Left renal pelvis (tissue), 4 donors: ENCODE data around the gene RCE1. TPM values are rescaled to one million over a fixed set of nuclear protein-coding genes. Genes with fewer than 3 reads are reported as not detected.

ENCODE experiments used
- DNase-seq, 4 donors: peaks; one replicate each; pipeline ENCODE4 v3.0.0-alpha.2; 2013; ENCODE audit warnings: low read depth in 4 of 4, low spot score in 3 of 4
- polyA plus RNA-seq, 4 donors: library from polyadenylated mRNA; unstranded; fragments of 120-200 nt; gene quantifications; one replicate each; pipeline ENCODE4 v1.2.1, GENCODE V29; 2013; ENCODE audit not compliant: insufficient read length in 4 of 4

The RCE1 gene
- polyA plus RNA-seq, 4 donors, result 18.9 to 36.5 (median 21.2) TPM

GRCh38 chr11:66843776-66844495, 695 bp downstream of the RCE1 start:
- peak in 1 of 4 donors; percentile 20 for DNase-seq

- no peak for DNase-seq
Measured at GRCh38 chr11:66844496-66845142, 1.4 kb downstream of the RCE1 start.

GRCh38 chr11:66845143-66845875, 2.1 kb downstream of the RCE1 start:
- DNase-seq, result no peak

GRCh38 chr11:66845876-66846212, 2.6 kb downstream of the RCE1 start:
- DNase-seq, result no peak

GRCh38 chr11:66846671-66847091, 3.4 kb downstream of the RCE1 start:
- no peak for DNase-seq

GRCh38 chr11:66847461-66848232, 4.4 kb downstream of the RCE1 start:
- DNase-seq, result no peak

- DNase-seq, result no peak
Measured at GRCh38 chr11:66848671-66849500, 5.6 kb downstream of the RCE1 start.

GRCh38 chr11:66849501-66850234, 6.4 kb downstream of the RCE1 start:
- no peak for DNase-seq

- no peak for DNase-seq
Measured at GRCh38 chr11:66850235-66850587, 7.0 kb downstream of the RCE1 start.

GRCh38 chr11:66850588-66851238, 7.5 kb downstream of the RCE1 start:
- DNase-seq, result no peak

- DNase-seq, result no peak
Measured at GRCh38 chr11:66851239-66851596, 8.0 kb downstream of the RCE1 start.

- DNase-seq, result no peak
Measured at GRCh38 chr11:66851698-66852465, 8.6 kb downstream of the RCE1 start.

- no peak for DNase-seq
Measured at GRCh38 chr11:66852466-66853241, 9.4 kb downstream of the RCE1 start.

- DNase-seq, result no peak
Measured at GRCh38 chr11:66853242-66854229, 10.3 kb downstream of the RCE1 start.

GRCh38 chr11:66854231-66854661, 11.0 kb downstream of the RCE1 start:
- no peak for DNase-seq

- no peak for DNase-seq
Measured at GRCh38 chr11:66854729-66855211, 11.5 kb downstream of the RCE1 start.
